Measurements from ENCODE around the gene ELF4.
A peak's percentile ranks its signal among the peaks of the same experiment; 100 is the strongest.
"Not testable (repeated sequence)": the region's sequence is repeated elsewhere in the genome, so short reads cannot be mapped to it uniquely, and the experiment has no call there.

Gene ELF4

GRCh38 chrX:130110379-130111219 is at the start of gene ELF4:
Gene ELF4, minus strand, starts transcription at chrX:130110497. Its CDS starts 29,167 bp downstream, at chrX:130081330.
- peak; percentile 68 for DNase-seq

DNA sequence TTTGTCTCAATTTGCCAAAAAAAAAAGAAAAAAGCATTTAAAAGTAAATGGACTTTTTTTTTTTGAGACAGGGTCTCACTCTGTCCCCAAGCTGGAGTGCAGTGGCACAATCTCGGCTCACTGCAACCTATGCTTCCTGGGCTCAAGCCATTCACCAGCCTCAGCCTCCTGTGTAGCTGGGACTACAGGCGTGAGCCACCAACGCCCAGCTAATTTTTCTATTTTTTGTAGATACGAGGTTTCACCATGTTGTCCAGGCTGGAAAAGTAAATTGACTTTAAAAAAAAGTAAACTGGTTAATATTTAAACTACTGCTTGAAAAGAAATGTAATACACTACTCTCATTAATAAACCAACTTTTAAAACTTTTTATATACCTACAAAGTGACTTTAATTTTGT is 49.5 kb upstream of the ELF4 start:
- no peak for DNase-seq

DNA sequence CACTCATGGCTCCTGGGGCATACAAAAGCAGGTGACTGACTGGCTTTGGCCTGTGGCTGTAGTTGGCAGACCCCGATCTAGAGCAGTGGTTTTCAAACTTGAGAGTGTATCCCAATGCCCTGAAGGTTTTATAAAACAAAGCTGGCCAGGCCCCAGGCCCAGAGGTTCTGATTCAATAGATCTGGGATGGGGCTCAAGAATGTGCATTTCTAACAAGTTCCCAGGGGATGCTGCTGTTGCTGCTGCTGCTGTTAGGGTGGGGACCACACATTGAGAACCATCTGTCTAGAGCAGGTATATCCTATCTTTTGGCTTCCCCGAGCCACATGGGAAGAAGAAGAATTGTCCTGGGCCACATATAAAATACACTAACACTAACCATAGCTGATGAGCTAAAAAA is 48.0 kb upstream of the ELF4 start:
- DNase-seq, result peak; percentile 1

DNA sequence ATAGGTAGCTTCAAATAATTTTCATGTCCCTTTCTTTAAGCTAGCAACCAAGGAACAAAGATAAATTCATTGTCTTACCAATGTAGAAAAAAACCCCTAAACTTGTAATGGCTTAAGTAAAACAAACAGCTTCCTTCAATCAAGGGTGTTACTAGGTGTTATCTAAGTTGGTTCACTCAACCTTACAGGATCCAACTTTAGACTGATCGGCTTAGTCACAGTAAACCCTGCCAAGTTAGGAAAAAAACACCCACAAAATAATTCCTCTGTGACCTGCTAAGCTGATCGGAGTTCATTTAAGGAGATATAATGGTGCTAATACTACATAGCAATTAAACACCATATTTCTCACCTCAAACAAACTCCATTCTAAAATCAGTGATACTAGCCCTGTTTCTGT is 45.3 kb upstream of the ELF4 start:
- DNase-seq, result peak; percentile 76

- DNase-seq, result no peak
Measured at GRCh38 chrX:130147631-130148030, 37.3 kb upstream of the ELF4 start.

DNA sequence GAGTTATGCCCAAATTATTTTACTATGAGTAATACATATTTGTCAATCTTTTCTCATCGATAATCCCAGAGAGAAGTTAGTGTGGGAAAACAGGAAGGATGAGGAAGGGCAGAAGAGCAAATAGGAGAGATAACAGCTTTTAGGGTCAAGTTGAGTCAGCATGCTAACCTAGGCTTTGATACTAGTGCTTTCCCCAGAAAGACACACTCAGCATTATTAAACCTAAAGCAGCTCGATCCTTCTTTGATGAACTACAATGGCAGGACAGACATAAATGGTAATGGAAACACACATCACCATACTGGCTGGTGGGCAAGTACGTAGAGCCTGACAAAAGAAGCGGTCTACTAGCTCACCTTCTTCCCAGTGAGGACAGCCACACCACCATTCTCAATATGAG is 34.8 kb upstream of the ELF4 start:
- no peak for DNase-seq

- DNase-seq, result no peak
Measured at GRCh38 chrX:130144509-130144908, 34.2 kb upstream of the ELF4 start.

DNA sequence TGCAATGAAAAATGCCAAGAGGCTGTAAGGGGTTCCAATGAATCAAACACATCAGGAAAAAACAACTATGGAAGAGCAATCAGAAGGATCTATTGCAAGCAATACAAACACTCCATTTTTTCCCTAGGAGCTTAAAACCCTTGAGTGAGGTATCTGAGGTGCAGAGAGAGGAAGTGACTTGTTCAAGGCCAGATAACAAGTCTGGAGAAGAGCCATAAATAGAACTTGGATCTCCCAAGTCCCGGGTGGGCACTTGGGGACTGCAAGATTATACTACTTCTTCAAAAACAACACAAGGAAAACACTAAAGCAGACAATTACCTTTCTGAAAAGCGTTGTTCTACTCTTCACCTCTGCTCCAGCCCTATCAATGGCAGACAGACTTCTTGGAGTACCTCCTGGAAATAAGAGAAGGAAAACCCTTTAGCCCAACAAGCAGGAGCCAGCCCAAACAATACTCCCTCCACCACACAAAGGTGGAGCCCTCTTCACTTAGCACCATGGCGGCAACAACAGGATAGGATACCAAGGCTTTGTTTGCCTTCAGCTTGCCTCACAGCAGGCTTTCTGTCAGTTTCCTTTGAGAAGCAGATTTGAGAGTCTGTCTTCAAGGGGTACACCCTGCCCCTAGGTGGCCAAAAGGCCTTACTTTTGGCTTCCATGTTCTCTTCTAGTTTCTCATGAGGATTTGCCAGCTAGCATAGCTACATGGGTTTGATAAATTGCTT is 29.3 kb upstream of the ELF4 start:
- DNase-seq, result no peak

- DNase-seq, result no peak
Measured at GRCh38 chrX:130136961-130137360, 26.7 kb upstream of the ELF4 start.

GRCh38 chrX:130136496-130136895 is 26.2 kb upstream of the ELF4 start:
- no peak for DNase-seq

GRCh38 chrX:130130990-130131389 is 20.7 kb upstream of the ELF4 start:
- DNase-seq, result no peak

GRCh38 chrX:130125091-130125874 is 15.0 kb upstream of the ELF4 start:
- DNase-seq, result no peak

GRCh38 chrX:130124577-130124976 is 14.3 kb upstream of the ELF4 start:
- no peak for DNase-seq

- no peak for DNase-seq
Measured at GRCh38 chrX:130121505-130121800, 11.2 kb upstream of the ELF4 start.

DNA sequence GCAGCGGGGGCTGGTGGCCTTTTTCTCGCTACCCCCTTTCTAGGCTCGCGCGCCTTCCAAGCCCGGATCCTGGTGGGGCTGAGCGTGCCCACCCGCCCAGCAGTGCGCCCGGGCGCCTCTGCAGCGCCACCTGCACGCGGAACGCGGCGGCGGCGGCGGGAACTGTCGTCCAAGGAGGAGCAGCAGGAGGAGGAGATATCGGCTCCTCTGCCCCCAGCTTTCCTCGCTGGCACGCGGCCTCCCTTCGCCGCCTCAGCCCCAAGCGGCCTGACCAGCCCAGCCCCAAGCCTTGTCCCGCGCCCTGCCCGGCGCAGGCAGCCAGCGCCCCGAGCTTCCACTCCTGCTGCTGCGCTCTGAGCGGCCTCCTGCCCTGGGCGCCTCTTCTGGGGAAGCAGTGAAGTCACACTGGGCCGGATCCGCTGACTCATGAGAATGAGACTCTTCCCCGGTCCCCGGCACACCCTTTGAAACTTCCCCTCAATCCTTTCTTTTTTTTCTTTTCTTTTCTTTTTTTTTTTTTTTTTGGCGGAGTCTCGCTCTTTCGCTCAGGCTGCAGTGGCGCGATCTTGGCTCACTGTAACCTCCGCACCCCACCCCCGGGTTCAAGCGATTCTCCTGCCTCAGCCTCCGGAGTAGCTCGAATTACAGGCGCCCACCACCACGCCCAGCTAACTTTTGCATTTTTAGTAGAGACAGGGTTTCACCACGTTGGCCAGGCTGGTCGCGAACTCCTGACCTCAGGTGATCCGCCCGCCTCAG is 10.6 kb upstream of the ELF4 start:
- peak; percentile 69 for DNase-seq

DNA sequence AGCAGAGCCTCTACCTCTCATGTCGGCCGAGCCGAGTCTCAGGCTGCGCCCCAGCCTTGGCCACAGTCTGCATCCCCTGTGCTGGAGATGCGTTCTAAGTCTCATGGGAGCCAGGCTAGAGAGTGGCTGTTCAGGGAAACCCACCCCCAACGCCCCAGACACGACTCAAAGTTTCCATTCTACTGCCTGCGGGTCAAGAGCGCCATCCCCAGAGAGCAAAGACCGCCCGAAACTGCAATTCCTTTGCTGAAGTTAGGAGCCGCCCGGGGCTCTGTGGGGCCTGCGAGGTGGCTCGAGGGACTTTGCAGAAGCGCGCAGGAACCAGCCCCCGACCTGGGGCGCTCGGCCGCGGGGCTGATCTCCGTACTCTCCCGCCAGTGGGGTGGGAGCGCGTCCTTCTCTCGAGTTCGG is 10.0 kb upstream of the ELF4 start:
- peak; percentile 41 for DNase-seq

DNA sequence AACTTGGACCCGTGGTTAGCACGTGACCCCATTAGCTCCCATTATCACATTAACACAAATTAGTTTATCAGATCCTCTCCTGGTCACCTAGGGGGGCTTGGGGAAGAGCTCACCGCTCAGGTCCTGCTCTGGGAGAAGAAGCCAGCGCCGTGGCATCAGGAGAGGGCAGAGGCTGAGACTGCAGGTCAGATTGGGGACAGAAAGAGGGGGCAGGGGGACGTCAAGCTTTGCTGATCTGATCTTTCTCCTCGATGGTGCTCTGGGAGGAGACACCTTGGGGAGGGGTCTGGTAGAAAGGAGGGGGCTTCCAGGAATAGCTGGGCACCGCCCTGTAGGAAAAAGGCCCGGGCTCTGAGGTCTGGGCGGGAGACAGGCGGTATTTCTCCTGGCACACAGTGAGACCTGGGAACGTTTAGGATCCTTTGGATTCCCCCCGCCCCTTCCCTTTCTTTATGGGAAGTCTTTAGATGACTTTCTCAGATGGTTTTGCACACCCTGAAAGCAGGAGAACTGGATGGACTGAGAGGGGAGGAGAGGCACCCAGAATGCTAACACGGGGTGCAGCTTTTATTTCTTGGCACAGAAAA is 9.1 kb upstream of the ELF4 start:
- DNase-seq, result no peak

DNA sequence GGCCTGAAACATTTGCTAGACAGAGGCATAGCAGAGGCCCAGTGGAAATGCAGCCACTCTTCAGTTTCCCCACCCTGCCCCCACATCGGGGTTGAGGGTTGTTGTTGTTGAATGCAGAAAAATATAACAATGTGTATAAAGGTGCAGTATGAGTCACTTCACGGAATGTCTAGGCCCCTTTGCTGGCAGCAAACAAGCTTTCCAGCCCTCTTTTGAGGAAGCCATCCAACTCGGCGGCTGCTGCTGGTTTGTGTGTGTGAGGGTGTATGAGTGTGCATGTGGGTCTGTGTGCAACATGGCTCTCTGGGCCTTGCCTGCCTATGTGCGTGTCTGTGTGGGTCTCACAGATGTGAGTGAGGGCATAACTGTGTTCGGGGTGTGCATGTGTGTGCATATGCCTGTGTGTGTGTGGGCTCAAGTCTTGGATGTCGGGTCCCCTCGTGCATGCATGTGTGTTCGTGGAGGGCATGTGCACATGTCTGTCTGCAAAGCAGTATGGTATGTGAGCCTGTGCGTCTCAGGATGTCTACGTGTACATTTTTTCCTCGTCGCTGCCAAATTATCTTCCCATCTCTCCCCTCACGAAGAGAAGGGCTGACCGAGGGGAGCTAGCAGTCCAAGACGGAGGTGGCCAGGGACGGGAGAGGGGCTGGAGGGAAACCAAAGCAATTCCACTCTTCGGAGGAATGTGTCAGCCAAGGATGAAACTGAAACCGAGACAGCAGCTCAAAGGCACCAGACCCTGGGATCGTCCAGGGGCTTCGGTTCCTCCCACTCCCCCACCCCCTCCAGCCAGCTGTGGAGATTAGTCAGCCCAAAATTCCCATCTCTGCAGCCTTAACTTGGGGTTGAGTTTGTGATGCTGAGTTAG is 8.4 kb upstream of the ELF4 start:
- DNase-seq, result peak; percentile 16

DNA sequence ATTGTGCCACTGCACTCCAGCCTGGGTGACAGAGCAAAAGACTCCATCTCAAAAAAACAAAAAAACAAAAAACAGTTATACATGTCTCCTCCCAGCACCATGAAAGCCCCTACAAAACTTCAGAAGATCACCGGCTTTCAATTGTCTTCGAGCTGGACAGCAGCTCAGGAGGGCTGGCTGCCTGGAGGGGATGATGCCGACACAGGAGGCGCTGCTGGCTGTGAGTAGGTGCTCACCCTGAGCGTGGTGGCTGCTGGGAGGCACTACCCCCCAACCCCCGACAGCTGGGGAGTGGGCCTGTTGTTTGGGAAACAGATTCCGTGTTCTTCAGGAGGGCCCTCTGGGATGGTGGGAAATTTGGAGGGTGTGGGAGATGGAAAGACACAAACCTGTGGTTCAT is 6.9 kb upstream of the ELF4 start:
- DNase-seq, result no peak

- not testable (repeated sequence) for DNase-seq
Measured at GRCh38 chrX:130115119-130115885, 5.0 kb upstream of the ELF4 start.

DNA sequence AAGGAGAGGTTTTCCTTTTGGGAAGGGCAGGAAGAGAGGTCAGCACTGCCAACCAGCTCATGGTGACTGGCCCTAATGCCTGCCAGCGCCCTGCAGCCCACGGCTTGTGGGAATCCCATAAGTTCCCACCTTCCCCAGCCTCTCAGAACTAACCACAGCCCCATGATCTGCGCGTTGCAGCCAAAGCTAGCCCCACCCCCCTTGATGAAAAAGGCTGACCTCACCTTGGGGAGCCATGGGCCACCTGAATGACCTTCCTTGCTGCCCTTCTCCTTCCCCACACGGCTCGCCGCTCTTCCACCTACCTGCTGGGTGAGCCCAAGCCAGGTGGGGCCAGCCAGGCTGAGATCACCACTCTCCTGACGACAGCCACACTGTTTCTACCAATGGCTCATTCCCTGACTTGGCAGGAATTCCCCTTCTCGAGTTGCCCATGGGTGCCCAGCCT is 3.9 kb upstream of the ELF4 start:
- no peak for DNase-seq
